GM19455 (cell line): ENCODE results near the gene HOXB13.
"Not testable (repeated sequence)": the region's sequence is repeated elsewhere in the genome, so short reads cannot be mapped to it uniquely, and the experiment has no call there.

Experiments
- ATAC-seq: cut with Tn5 transposase; IDR thresholded peaks from one replicate; pipeline ENCODE4 v1.9.1; 2021; ENCODE audit not compliant: unreplicated experiment

HOXB13 gene

GRCh38 chr17:48726916-48727286, 1.6 kb downstream of the HOXB13 start:
- no peak for ATAC-seq

- no peak for ATAC-seq
These were observed 2.2 kb downstream of the HOXB13 start for GRCh38 chr17:48726114-48726915.

GRCh38 chr17:48725288-48726064, 3.1 kb downstream of the HOXB13 start:
- ATAC-seq = no peak

- ATAC-seq = no peak
These were observed 3.6 kb downstream of the HOXB13 start for GRCh38 chr17:48725004-48725287.

GRCh38 chr17:48724251-48725003, 4.1 kb downstream of the HOXB13 start:
- ATAC-seq = no peak

GRCh38 chr17:48723423-48724250, 4.9 kb downstream of the HOXB13 start:
- ATAC-seq = no peak

GRCh38 chr17:48722915-48723422, 5.6 kb downstream of the HOXB13 start, which contains the start of gene PRAC2:
TSS of gene PRAC2 (plus strand) at chr17:48723185. CDS start at chr17:48724411, 1,226 bp downstream.
- ATAC-seq = no peak

- ATAC-seq = no peak
These were observed 6.2 kb downstream of the HOXB13 start, which contains the start of gene PRAC1 for GRCh38 chr17:48722201-48722907. TSS of gene PRAC1 (minus strand) at chr17:48722518. CDS start at chr17:48722392, 126 bp downstream.

- ATAC-seq = no peak
These were observed 7.5 kb downstream of the HOXB13 start for GRCh38 chr17:48721009-48721402.

GRCh38 chr17:48720266-48721008, 8.1 kb downstream of the HOXB13 start:
- ATAC-seq = no peak

- ATAC-seq = no peak
These were observed 8.8 kb downstream of the HOXB13 start for GRCh38 chr17:48719642-48720265.

GRCh38 chr17:48718761-48719641, 9.5 kb downstream of the HOXB13 start:
- no peak for ATAC-seq

GRCh38 chr17:48718227-48718760, 10.3 kb downstream of the HOXB13 start:
- no peak for ATAC-seq

GRCh38 chr17:48717367-48718226, 11.0 kb downstream of the HOXB13 start:
- no peak for ATAC-seq

GRCh38 chr17:48716549-48716948, 12.0 kb downstream of the HOXB13 start:
- not testable (repeated sequence) for ATAC-seq
